K562 (cell line): Measurements from ENCODE around the gene TMEM271.

Source experiments
- HCFC1 ChIP-seq: IDR thresholded peaks from 2 replicates; pipeline ENCODE4 v1.6.1; 2012; ENCODE audit warnings: low read depth, low read length, improper control_type of control experiment
- HNRNPL ChIP-seq: fragments of 200-400 bp; formaldehyde crosslinking; IDR thresholded peaks from 2 replicates; pipeline ENCODE4 v1.6.1; 2017; ENCODE audit warnings: low read depth, mild to moderate bottlenecking, low read length
- TF ChIP-seq, protein P1 (sequence below): sonication (generic); formaldehyde crosslinking; IDR thresholded peaks from 2 replicates; pipeline ENCODE4 v1.8.0; 2022; ENCODE audit warnings: mild to moderate bottlenecking, missing genetic modification reagents
- TF ChIP-seq, protein P2 (sequence below), 3 experiments: IDR thresholded peaks in 2 of 3; conservative IDR thresholded peaks in 1 of 3; 2 replicates each; pipeline ENCODE4 v1.5.1; 2011 to 2012; ENCODE audit warnings: low read length in 3 of 3, mild to moderate bottlenecking in 3 of 3, control low read depth in 2 of 3, improper control_type of control experiment in 1 of 3, inconsistent platforms in 1 of 3, low read depth in 1 of 3, mixed read lengths in 1 of 3, moderate library complexity in 1 of 3; ENCODE audit not compliant: insufficient read depth in 2 of 3

DNA sequence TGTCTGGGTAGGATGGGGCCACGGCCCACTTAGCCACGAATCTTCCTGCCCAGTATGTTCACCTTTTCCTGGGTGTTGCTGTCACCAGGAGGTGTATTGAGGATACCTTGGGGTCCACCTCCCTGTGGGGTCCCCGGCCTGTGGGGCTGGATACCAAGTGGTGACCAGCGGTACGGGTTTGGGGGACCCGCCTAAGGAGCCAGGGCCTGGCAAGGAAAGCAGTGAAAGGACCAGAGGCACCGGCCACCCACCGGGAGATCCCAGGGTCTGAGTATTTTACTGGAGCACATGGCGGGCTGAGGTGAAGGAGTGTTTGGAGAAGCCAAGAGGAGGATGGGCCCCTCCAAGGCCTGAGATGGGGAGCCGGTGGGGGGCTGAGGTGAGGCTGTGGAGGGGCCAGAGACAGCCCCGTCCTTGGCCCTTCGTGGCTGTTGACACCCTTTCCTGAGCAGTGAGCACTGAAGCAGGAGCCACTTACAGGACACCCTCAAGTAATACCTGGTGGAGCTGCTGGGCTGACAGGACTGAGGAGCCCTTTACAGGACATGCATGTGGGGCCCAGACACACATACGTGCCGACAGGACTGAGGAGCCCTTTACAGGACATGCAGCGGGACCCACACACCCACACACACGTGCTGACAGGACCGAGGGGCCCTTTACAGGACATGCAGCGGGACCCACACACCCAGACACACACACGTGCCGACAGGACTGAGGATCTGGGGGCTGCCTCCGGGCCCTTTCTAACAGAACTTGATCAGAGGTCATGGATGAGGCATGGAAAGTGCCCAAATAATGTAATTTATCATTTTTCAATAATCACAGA, 38.4 kb downstream of the TMEM271 start:
- TF ChIP-seq HCFC1, result no peak
- no peak for TF ChIP-seq HNRNPL
- TF ChIP-seq, protein P1, sequence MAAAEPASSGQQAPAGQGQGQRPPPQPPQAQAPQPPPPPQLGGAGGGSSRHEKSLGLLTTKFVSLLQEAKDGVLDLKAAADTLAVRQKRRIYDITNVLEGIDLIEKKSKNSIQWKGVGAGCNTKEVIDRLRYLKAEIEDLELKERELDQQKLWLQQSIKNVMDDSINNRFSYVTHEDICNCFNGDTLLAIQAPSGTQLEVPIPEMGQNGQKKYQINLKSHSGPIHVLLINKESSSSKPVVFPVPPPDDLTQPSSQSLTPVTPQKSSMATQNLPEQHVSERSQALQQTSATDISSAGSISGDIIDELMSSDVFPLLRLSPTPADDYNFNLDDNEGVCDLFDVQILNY, result no peak
- TF ChIP-seq, protein P2, sequence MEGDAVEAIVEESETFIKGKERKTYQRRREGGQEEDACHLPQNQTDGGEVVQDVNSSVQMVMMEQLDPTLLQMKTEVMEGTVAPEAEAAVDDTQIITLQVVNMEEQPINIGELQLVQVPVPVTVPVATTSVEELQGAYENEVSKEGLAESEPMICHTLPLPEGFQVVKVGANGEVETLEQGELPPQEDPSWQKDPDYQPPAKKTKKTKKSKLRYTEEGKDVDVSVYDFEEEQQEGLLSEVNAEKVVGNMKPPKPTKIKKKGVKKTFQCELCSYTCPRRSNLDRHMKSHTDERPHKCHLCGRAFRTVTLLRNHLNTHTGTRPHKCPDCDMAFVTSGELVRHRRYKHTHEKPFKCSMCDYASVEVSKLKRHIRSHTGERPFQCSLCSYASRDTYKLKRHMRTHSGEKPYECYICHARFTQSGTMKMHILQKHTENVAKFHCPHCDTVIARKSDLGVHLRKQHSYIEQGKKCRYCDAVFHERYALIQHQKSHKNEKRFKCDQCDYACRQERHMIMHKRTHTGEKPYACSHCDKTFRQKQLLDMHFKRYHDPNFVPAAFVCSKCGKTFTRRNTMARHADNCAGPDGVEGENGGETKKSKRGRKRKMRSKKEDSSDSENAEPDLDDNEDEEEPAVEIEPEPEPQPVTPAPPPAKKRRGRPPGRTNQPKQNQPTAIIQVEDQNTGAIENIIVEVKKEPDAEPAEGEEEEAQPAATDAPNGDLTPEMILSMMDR (IDR thresholded peaks at IDR 0.05 in 2 of 3, conservative IDR thresholded peaks at IDR 0.05 in 1 of 3; ENCODE audit: insufficient read depth in 2 of 3, low read depth in 1 of 3, low read length in 3 of 3), result no peak
